ENCODE measurements around the gene ANKRD29.
"Not testable (repeated sequence)": the region's sequence is repeated elsewhere in the genome, so short reads cannot be mapped to it uniquely, and the experiment has no call there.

Gene ANKRD29

DNA sequence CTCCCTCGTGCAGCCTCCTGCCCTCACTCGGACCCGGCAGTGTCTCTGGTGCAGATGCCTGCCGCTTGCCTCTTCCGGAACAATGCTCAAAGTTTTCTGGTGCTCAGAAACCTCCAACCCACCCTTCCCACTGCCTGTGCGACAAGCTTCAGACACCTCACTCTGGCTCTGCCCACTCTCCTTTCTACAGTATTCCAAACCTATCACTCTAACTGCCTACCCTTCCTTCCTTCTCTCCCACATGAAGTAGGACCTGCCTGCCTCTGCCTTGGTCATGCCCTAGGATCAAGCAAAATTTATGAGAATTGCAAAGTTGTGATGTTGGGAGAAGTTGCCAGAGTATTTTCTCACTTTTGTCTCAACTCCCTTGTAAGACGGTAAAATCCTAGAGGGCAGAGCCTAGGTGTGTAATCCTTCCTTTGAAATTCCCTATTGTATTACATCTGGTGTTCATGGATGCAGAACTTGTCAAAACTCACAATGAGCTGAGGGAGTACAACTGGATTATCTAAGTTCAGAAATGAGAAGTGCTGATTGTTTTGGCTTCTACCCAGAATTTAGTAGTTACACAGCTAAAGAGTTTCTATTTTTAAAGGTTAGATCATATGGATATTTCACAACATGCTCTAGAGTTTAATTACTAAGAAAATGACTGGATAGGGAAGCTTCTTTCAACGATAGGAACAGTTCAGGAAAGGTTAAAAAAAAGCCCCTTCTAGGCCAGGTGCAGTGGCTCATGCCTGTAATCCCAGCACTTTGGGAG is 83.6 kb downstream of the ANKRD29 start:
- no peak for DNase-seq

- DNase-seq: no peak
These were observed 84.5 kb downstream of the ANKRD29 start for GRCh38 chr18:23578067-23578701.

GRCh38 chr18:23577521-23577920 is 85.2 kb downstream of the ANKRD29 start:
- not testable (repeated sequence) for DNase-seq

DNA sequence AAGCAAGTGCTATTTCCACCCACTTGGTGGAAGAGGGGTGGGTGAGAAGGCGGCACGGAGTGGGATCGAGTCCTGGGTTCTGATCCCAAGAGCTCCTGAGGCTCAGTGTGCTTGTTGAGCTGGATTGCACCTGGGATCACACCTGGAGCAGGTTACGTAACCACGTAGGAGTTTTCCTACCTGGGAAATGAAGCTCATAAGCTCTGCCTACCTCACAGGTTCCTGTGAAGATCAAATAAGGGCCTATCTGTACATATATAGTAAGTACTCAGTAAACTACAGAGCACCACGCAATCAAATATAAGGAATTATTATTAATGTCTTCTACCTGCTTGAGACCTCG is 87.4 kb downstream of the ANKRD29 start:
- DNase-seq: no peak

GRCh38 chr18:23574611-23575308 is 88.0 kb downstream of the ANKRD29 start:
- no peak for DNase-seq

DNA sequence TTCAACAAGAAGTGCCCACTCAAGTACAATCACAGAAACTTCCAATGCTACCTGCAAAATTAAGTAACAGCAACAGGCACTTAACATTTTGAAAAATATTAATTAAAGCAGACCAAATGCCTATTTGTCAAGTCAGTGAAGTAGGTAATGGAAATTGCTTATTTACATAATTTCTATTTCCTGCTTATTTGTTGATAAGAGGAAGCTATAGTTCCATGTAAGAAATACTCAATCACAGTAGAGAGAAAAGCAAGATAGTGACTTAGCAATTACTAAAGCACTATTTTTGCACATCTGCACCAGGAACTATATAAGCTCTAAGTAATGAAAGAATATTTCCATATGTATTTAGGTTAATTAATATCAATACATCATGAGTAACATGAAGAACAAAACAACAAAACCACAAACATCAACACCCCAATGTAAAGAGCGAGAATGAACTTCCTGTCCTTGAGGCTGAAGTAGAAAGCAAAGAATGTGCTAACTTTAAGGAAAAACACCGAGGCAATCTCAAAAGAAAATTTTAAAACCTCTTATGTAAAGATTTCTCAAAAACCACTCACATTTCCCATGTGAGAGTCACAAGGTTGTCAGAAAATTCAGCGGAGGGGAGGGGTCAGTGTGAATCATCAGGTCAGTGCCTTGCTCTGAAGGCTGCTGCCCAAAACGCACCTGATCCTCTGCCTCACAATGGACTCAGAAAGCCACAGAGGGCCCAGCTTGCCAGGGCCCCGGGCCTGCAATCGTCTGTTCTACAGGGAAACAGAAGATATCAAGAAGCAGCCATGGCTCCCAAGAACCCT is 88.9 kb downstream of the ANKRD29 start:
- no peak for DNase-seq

DNA sequence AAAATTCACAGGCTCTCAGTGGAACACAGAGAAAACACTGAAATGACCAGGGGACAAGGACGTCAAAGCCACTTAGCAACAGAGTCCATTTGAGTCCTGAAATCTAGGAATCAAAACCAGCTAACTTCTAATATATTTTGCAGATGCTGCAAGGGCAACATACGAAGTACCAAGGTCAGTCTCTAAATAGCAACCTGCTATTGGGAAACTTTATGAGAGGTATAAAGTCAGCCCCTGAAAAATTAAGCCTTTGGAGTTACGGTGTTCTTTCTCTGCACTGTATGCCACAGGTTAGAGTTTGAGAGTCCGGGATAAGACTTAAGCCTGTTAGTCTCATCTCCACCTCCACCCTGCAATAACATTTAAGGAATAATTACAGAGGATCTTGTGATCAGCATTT is 89.7 kb downstream of the ANKRD29 start:
- DNase-seq: no peak

DNA sequence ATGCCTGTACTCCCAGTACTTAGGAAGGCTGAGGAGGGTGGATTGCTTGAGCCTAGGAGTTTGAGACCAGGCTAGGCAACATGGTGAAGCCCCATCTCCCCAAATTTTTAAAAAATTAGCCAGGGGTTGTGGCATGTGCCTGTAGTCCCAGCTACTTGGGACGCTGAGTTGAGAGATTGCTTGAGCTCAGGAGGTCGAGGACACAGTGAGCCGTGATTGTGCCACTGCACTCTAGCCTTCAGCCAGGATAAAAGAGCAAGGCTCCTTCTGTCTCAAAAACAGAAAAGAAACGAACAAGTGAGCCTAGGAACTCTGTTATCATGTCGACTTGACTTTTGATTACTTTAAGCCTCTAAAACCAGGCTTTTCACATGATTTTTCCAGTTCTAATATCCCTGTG is 90.1 kb downstream of the ANKRD29 start:
- no peak for DNase-seq

- no peak for DNase-seq
These were observed 90.7 kb downstream of the ANKRD29 start for GRCh38 chr18:23572012-23572411.

GRCh38 chr18:23570912-23571504 is 91.7 kb downstream of the ANKRD29 start:
- DNase-seq: no peak

- DNase-seq: no peak
These were observed 93.2 kb downstream of the ANKRD29 start for GRCh38 chr18:23569299-23570063.

GRCh38 chr18:23568281-23569138 is 94.2 kb downstream of the ANKRD29 start:
- DNase-seq: no peak

- no peak for DNase-seq
These were observed 95.0 kb downstream of the ANKRD29 start for GRCh38 chr18:23567671-23568070.

DNA sequence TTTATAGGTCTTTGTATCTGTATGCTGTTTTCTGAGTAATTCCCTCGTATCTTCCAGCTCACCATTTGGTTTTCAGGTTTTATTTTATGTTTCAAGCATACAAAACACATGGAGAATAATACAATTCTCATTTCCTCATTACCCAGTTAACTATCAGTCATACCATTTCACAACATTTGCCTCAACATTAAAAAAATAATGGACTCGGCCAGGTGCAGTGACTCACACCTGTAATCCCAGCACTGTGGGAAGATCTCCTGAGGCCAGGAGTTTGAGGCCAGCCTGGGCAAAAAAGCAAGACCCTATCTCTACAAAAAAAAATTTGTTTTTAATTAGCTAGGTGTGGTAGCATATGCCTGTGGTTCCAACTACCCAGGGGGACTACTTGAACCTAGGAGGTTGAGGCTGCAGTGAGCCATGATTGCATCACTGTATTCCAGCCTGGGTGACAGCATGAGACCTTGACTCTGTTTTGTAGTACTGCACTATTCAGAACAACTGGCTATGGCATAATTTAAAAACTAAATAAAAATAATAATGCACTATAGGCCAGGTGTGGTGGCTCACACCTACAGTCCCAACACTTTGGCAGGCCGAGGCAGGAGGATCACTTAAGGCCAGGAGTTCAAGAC is 96.7 kb downstream of the ANKRD29 start:
- DNase-seq: no peak

GRCh38 chr18:23563377-23564043 is 99.2 kb downstream of the ANKRD29 start:
- DNase-seq: no peak

GRCh38 chr18:23560186-23560585 is 102.5 kb downstream of the ANKRD29 start:
- no peak for DNase-seq

- not testable (repeated sequence) for DNase-seq
These were observed 105.2 kb downstream of the ANKRD29 start for GRCh38 chr18:23557511-23557910.

DNA sequence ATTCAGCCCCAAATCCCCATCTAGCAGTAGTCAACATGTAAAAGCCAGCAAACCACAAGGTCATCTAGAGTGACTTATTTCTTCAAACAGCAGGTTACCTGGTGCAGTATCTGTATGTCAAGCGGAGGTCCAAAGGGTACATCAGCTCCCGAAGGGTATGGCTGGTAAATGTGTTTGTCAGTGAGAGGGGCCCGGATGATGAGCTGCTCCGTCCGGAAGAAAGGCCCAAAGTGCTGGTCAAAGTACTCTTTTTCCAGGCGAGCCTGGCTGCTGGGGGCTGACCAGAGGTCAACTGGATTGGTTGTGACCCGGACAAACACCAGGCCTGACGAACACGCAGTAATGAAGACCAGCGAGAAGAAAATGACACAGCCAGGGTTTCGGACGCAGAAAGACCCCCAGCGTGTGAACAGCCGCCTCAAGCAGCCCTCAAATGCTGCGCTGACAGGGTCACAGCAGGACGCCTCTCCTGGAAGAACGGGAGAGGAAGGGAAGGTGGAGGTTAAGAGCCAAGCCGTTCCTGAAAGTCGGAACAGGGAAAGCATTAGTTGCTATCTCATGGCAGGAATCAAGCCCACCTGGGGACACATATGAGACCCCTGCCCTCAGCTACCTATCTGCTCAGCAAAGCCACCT is 106.4 kb downstream of the ANKRD29 start:
- no peak for DNase-seq

GRCh38 chr18:23553887-23554286 is 108.8 kb downstream of the ANKRD29 start:
- no peak for DNase-seq
